SHP77 treated with DMSO at 0.1 percent for 48 hours (cell line): ENCODE data around the gene MKRN3.
"Not testable (repeated sequence)": the region's sequence is repeated elsewhere in the genome, so short reads cannot be mapped to it uniquely, and the experiment has no call there.

ENCODE experiments used
- DNase-seq: peaks from one replicate; lab custom pipeline; 2025; lab: John Stamatoyannopoulos, UW

The MKRN3 gene

DNA sequence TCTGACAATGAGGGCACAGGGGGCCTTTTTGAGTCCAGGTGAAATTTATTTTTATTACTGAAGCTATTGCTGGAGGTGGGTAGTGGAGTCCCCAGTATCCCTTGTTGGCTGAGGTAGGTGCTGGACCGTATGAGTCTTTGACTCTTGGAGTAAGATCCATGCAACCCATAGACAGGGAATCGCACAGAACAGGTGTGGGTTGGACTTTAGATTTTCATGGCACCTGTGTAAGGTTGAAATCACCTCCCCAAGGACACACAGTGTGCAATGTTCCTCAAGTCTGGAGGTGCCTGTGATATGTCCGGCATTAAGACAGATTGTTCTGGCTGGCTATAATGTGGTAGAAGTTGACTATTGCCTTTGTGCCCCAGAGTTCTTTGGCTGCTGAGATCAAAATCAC is 23.5 kb downstream of the MKRN3 start:
- no peak for DNase-seq

DNA sequence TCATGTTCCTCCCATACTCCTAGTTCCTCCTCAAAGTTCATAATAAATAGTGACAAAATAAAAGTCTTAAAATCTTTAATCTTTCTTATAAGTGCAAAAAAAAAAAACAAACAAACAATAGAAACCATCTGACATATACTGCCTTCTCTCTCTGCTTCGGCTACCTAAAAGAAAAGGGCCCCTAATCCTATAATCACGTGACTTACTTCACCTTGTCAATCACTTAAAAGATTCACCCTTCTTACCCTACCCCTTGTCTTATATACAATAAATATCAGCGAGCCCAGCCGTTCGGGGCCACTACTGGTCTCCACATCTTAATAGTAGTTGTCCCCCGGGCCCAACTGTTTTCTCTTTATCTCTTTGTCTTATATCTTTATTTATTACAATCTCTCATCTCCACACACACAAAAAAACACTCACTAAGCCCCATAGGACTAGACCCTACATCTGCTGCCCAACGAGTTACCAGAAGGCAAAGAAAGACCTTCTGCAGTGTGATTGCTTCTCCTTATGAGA is 28.8 kb downstream of the MKRN3 start:
- DNase-seq: no peak

DNA sequence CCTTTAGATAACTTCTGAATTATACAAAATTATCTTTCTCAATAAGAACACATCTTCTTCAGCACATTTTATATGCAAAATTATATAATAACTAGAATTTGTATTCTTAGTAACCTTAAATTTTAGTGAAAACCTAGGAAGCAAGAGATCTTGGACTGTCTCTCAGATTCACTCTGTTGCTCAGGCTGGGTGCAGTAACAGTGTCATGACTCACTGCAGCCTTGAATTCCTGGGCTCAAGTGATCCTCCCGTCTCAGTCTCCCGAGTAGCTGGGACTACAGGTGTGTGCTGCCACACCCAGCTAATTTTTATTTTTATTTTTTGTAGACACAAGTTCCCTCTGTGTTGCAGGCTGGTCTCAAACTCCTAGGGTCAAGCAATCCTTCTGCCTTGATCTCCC is 29.9 kb downstream of the MKRN3 start:
- DNase-seq: no peak

DNA sequence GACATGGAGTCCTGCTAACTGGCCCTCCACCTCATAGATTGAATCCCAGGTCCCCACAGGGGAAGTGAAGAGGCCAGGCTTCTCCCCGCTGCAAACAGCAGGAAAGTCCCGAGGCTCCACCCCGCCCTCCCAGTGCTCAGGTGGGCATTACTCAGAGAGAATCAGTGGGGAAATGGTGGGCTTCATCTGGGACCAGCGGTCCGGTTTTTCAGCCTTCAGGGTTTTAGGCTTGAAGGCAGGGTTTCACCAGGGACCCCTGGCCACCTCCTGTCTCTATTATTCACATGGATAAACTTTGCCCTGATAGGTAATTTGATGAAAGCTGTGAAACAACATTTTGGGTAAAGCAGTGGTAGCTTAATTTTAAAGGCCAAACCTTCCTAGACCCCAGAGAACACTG is 31.3 kb downstream of the MKRN3 start:
- no peak for DNase-seq

DNA sequence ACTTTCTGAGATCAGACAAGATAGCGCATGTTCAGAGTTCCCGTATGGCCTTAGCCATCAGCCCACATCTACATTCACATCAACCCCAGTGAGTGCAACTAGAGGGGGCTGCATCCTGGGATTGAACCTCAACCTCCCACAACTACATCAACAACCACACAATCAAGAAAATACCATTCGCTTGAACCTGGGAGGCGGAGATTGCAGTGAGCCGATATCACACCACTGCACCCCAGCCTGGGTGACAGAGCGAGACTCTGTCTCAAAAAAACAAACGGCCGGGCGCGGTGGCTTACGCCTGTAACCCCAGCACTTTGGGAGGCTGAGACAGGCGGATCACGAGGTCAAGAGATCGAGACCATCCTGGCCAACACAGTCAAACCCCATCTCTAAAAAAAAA is 31.8 kb downstream of the MKRN3 start:
- DNase-seq: not testable (repeated sequence)

DNA sequence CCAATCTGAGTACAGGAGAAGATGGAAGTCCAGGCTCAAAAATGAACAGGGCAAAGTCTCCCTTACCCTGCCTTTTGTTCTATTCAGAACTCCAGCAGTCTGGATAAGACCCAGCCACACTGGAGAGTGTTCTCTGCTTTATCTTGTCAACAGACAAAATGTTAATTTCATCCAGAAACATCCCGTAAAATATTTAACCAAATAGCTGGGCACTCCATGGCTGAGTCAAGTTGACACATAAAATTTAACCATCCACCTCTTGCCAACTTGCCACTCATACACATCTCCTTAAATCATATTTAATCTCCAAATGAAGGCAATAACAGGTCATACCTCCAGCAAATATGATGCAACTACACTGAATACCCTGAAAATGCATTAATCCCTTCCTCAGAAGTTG is 33.6 kb downstream of the MKRN3 start:
- DNase-seq: no peak

DNA sequence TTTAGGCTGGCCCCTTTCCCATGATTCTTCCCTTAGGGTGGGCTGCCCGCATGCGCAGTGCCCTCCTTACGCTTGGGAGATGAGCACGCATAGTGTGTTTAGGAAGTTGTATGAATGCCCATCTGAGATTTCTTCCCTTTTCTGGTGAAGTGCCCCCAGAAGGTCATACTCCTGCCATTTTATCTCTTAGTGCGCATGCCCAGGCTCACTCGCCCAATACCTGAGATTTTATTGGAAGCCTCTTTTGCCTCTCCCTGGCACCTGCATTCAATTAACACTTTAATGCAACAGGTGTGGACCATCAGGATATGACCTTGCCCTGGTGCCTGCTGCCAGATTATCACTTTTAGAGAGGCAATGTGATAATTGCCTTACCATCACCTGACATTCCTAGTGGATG is 36.6 kb downstream of the MKRN3 start:
- DNase-seq: no peak

DNA sequence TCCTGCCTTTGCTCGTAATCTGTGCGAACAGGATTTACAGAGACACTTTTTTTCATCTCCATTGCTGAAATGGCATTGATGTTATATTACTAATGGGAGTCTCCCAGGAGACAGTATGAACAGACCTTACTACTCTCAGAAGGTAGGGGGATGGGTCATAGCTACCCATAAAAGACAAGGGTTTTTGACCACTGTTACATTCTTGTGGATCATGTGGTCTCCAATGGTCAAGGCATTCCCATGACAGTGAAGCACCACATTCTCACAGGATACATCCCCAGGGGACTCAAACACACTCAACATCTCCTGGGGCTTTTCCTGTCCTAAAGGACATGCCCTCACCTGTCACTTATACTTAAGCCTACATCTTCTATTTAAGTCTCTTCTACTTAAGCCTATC is 40.8 kb downstream of the MKRN3 start:
- no peak for DNase-seq

DNA sequence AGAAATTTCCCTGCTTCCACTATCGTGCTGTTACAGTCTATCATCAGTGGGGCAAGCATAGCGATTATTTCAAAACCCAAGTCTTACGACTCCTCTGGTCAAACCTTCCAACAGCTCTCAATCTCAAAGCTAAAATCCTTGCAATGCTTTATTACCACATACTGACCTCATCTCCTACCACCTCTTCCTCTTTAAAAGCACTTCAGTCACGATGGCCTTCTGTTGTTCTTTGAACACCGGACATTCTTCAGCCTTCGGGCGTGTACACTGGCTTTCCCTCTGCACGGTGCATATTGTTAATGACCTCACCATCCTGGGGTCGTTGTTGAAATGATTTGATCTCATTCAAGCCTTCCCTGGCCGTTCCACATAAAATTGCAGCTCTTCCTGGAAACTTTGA is 51.1 kb downstream of the MKRN3 start:
- no peak for DNase-seq
